NCI-H510A (cell line): Measurements from ENCODE around the gene SLC44A2.

ENCODE experiments used
- DNase-seq: peaks from one replicate; lab custom pipeline; 2025; lab: John Stamatoyannopoulos, UW

Gene SLC44A2

GRCh38 chr19:10625003-10625761, at the start of gene SLC44A2:
SLC44A2 (plus strand) TSS chr19:10625553; CDS start chr19:10625634, 81 bp downstream.
- peak; percentile 87 for DNase-seq

- DNase-seq, result no peak
Observed at GRCh38 chr19:10577951-10578350, 47.4 kb upstream of the SLC44A2 start.

GRCh38 chr19:10580979-10581631, 44.2 kb upstream of the SLC44A2 start:
- DNase-seq, result peak; percentile 86

GRCh38 chr19:10582091-10582490, 43.3 kb upstream of the SLC44A2 start:
- no peak for DNase-seq

GRCh38 chr19:10583036-10583776, 42.1 kb upstream of the SLC44A2 start:
- no peak for DNase-seq

- DNase-seq, result no peak
Observed at GRCh38 chr19:10586396-10586795, 39.0 kb upstream of the SLC44A2 start.

- DNase-seq, result peak; percentile 76
Observed at GRCh38 chr19:10587022-10587838, 38.1 kb upstream of the SLC44A2 start, which contains the start of gene AP1M2. AP1M2 (minus strand) TSS chr19:10587312; CDS start chr19:10587231, 81 bp downstream.

- no peak for DNase-seq
Observed at GRCh38 chr19:10587839-10588150, 37.6 kb upstream of the SLC44A2 start.

- DNase-seq, result no peak
Observed at GRCh38 chr19:10593148-10593547, 32.2 kb upstream of the SLC44A2 start.

- DNase-seq, result no peak
Observed at GRCh38 chr19:10593820-10594637, 31.3 kb upstream of the SLC44A2 start.

- DNase-seq, result no peak
Observed at GRCh38 chr19:10600149-10600548, 25.2 kb upstream of the SLC44A2 start.

GRCh38 chr19:10601999-10602329, 23.4 kb upstream of the SLC44A2 start:
- DNase-seq, result no peak

GRCh38 chr19:10602330-10603083, 22.8 kb upstream of the SLC44A2 start:
- DNase-seq, result peak; percentile 35

- no peak for DNase-seq
Observed at GRCh38 chr19:10603084-10603872, 22.1 kb upstream of the SLC44A2 start.

GRCh38 chr19:10603873-10604459, 21.4 kb upstream of the SLC44A2 start:
- DNase-seq, result no peak

- no peak for DNase-seq
Observed at GRCh38 chr19:10604460-10604980, 20.8 kb upstream of the SLC44A2 start.

GRCh38 chr19:10611907-10612306, 13.4 kb upstream of the SLC44A2 start:
- no peak for DNase-seq

- DNase-seq, result no peak
Observed at GRCh38 chr19:10612499-10613119, 12.7 kb upstream of the SLC44A2 start.
